Islet of Langerhans (tissue), 1 donor: ENCODE data around the gene ZNF740.

Source experiments
- FAIRE-seq: peaks from one replicate; lab custom pipeline; 2011; peaks lifted over from hg19 to GRCh38; lab: Jason Lieb, UNC

ZNF740 gene

DNA sequence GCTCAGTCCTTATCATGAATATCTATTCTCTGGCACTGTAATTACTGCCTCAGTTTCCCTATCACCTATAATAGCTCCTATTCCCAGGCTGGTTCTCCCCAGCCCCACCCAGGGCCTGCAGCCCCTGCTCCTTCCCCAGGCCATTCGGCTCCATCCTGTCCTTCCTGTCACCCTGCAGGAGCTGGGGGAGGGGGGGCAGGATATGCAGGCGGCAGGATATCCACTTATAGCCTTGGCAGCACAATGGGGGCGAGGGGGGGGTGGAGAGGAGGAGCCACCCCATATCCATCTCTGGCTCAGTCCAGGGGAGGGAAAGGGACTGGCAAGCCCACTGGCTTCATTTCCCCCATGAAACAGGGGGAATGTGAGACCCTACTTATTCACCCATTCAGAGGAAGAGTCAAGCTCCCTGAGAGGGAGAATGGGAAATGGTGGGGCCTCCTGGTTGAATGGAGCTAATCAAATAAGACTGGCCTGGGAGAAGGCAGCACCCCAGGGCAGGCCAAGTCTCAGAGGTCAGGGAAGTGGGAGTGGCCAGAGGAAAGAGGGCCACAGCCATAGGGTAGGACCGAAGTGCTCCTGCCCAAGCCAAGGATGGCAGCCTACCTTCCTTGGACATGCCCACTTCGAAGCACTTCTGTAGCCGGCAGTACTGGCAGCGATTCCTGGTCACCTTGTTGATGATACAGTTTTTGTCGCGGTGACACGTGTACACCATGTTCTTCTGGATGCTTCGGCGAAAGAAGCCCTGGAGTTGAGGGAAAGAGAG lies 34.3 kb downstream of the ZNF740 start:
- no peak for FAIRE-seq

DNA sequence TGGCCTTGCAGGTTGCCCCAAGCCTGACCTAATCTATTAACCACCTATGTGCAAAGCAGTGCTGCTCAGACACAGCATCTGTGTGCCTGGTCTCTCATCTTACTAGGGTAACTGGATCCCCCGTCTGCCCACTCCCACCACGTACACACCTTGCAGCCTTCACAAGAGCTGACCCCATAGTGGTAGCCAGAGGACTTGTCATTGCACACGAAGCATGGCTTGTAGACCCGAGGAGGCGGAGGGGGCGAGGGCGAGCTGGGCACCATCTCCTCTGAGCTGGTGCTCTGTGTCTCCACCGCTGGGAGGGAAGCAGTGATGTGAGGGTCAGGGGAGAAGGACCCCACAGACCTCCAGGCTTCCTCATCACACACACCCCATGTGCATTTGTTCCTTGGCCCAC lies 35.0 kb downstream of the ZNF740 start:
- FAIRE-seq, result no peak

DNA sequence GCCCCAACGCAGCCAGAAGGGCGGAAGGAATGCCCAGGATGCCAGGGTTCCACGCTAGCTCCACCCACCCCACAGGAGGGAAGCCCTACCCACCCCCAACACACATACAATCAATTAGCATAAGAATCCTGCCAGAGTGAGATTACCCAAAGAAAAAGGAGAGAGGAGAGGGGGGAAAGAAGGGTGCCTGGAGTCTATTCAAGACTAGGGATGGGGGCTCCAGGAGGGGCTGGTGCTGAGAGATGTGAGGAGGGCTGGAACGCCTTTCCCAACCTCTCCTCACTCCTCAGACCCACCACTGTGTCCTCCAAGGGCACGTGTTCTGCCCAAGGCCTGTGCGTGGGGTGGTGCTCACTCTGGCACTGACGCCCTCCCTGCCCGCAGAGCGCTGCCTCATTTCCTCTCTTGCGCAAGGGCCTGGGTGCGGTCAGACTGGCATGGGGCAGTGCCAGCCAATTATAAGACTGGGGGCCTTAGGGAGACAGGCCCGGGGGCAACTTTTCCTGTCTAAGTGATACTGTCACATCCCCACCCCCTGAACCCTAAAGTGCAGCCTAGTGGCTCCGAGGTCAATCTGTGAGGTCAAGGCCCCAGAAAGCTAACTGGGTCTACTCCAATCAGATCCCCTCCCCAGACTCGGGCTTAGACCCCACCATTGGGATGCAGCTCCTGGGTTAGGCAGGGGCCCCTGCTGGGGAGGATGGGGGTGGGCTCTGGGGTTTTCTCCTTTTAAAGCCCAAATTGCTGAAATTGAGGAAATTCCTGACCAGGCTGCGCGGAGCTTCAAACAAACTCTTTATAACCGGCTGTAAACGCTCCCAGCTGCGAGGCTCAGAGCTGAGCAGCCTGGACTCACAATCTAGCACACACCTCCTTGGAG lies 36.8 kb downstream of the ZNF740 start:
- FAIRE-seq, result no peak

DNA sequence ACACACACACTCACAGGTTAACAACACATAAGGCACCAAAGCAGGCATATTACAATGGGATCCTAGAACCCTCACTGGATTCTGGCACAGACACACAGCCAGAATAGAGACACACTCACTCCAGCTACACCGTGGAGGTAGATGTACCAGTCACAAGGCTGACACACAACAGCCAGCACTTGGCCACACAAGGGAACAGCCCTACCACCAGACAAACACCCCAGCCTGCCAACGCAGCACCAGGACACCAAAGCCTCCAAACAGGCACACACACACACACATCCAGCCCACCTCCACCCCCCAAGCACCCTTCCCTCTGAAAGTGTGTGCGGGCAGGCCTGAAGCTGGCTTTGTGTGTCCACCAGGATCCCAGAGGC lies 37.4 kb downstream of the ZNF740 start:
- FAIRE-seq, result no peak

DNA sequence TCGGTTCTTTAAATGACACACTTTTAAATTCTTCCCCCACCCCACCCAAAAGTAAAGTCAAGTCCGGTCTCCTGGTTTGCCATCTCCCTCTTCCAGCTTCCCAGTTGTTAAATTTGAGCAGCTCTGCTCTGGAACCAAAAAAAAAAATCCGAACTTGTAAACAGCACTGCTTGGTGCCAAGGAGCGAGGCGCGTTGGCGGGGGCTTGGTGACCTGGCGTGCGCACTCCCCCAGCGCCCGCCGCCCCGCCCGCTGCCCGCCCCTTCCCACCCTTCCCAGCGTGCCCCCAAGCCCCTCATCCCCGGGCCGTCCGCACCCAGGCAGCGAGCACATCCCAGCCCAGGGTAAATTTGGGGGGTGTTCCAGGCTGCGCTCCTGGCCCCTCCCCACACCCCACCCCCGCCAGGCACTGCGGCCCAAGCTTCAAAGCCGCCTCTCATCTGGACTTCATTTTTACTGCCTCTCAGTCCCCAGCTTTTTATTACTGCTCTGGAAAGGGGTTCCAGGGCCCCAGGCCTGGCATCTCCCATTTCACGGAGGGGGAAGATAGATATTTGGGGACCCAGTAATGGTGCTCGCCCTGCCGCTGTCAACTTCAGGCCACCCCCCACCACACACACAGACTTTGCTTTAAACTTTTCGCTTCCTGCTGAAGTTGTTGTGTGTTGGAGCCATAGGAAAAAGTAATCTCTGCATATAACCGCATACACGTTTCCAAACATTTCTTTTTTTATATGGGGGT lies 38.2 kb downstream of the ZNF740 start:
- no peak for FAIRE-seq

DNA sequence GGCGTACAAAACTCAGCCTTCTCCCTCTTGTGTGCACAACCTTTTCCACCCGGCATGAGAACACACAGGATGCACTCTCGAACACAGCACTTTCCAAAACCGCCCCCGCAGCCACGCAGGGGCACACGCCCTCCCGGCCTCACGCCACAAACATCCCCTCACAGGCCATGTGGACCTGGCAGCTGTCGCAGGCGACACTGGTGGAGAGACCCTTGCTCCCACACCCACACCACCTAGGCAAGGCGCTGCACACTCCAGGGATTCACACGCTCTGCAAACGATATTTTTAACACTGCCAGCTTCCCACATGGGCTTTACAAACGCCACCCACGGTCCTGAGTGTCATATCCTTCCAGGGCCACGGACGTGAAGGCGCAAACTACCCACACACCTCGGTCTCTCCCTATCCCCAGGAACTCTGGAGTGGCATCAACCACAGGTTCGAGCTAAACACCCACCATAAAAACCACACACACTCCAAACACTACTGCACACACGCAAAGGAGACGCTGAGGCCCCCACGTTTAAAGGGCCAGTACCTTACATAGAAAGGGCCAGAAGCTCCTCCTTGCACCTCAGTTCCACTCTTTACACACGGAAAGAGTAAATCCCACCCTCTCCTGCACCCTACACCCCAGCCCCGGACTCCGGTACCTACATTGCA lies 38.9 kb downstream of the ZNF740 start:
- FAIRE-seq, result no peak

DNA sequence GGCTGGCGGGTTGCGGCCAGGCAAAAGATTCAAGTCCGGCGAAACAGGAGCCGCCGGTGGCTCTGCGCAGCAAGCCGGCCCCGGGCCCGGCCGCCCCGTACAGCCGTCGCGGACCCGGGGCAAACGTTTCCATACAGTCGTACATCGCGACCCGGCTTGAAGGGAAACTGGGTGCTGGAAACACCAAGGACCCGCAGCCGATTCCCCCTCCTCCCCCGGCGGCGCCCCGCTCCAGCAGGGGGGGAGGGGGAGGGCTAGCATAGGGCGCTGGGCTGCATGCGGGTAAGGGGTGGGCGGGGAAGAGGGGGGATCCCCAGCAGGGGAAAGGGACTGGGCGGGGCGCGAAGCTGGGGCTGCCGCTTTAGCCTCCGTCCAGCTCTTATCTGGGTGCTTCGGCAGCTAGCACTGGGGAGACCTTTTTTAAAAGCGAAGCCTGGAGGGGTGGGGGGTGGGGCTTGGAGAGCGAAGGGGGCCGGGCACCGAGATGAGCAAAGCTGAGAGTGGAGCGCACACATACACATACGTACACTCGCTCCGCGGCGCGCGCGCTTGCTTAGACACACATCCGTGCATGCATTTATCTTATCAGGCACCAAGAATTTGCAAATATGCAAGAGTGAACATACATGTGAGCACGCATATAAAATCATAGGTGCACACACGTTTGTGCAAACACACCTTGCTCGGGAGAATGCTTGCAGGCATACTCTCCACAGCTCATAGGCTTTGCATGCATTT lies 39.6 kb downstream of the ZNF740 start:
- FAIRE-seq, result no peak

DNA sequence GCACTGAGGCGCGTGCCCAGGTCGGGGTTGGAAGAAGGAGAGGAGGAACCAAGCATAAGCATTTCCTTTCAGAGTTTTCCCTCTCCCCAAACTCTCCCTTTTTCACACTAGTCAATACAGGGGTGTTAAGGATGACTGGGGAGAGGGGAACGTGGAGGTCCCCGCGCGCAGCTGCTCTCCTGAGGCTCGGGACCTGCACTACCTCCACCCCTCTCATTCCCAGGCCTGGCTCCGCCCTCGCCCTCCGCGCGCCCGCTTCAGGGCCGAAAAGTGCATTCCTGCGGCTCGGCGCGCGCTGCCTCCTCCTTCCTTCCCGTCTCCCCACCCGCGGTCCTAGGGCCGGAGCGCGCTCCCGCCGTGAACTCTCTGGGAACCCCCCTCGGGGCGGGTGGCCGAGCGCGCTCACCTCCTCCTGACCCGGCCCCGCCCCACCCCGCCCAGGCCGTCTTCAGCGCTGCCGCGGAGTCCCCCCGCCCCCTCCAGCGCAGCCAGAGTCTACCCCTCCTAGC lies 40.2 kb downstream of the ZNF740 start:
- FAIRE-seq, result no peak

DNA sequence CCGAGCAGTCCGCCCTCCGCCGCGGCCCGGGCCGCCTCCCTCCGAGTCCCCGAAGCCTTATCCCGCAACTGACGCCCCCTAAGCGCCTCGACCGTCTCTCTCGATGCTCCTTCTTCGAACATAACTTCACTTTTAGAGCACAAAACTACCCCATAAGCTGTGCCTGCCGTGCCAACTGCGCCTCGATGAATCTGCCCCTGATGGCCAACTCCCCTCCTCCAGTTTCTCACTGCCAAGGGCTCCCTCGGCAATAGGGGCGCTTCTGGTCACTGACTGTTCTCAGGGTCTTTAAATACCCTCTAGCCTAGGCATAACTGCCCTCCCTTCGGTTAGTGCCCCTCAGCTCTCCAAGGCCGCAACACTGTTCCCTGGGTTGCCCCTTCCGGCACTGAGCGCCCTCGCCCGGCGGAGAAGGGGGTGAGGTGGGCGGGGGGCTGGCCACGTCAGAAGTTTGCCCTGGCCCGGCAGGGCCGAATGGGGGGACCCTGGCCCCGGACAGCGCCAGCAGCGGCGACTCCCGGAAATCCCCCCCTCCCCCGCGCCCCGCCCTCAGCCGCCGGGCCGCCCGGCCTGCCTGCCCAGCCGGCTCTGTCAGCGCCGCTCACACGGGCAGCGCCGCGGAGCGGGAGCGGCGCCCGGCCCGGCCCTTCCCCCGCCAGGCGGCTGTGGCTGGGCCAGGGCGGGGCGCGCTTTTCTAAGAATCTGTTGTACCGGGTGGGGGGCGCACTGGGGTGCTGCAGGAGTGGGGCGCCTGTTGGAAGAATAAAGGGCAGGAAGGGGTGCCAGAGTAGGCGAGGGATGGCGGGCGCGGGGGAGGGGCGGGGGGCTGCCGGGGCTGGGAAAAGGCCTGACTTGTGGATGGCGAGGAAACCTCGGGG lies 40.9 kb downstream of the ZNF740 start:
- FAIRE-seq, result no peak

DNA sequence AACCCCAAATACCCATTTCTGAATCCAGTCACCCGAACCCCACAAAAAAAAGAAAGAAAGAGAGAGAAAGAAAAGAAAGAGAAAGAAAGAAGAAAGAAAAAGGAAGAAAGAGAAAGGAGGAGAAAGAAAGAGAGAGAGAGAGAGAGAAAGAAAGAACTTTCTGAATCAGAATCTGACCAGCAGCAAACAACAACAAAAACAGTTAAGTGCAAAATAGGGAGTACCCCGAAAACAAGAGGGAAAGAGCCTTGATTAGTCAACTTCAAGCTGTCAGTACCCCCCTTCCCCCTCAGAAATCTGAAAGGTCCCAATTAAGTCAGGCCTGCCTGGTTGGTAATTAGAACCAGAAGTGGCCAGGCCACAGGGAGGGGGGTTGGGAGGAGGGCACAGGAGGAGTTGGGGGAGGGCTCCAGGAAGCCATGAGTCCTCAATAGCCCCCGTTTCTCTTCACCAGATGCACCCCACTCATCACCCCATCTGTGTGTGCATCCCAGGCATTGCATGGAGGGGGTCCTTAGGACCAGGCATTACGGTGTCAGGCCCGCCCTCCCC lies 41.7 kb downstream of the ZNF740 start:
- FAIRE-seq, result no peak

DNA sequence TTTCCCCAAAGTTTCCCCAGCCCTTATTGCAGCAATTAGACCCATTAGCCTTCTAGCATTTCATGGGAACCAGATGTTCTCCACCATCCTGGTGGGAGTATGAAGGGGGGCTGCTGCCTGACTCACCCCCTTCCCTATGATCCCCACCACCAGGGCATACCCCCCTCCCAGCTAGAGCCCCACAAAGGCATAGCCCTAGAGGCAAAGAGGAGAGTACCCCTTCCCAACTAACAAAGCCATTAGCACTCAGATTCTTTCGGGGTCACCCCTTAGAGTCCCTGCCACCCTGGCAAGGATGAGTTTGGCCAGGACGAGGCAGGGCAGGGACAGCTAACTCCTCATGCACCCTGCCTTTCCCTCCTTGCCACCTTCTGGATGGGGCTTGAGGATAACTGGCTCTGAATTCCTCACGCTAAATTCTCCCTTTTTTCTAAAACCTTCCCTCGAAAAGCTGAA lies 42.3 kb downstream of the ZNF740 start:
- FAIRE-seq, result no peak

DNA sequence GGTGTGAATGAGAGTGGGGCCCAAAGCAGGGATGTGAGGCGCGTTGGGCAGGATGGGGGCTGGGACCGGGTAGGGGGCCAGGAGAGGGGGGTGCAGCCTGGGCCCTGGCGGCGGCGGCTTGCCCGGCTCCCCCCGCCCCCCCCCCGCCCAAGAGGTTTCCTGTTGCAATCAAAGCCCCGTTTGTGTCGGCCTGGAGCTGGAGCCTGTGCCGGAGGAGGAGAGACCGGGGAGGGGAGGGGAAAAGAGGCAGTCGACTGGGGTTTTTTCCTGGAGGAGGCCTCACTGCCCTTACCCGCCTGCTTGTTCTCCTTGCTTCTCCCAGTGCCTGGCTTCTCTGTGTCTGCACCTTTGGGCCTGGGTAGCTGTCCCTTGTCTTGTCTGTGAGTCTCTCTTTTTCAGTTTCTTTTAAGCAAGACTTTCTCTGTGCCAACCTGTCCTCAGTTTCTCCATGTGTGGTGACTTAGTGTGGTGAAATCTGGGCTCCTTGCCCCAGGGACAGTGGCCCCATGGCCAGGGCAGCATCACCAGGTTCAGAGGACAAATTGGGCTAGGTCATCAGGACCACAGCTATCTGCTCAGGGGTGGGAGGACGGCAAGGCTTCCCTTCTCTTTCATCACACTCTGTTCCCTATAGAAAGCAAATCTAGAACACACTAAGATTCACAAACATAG lies 43.0 kb downstream of the ZNF740 start:
- no peak for FAIRE-seq

DNA sequence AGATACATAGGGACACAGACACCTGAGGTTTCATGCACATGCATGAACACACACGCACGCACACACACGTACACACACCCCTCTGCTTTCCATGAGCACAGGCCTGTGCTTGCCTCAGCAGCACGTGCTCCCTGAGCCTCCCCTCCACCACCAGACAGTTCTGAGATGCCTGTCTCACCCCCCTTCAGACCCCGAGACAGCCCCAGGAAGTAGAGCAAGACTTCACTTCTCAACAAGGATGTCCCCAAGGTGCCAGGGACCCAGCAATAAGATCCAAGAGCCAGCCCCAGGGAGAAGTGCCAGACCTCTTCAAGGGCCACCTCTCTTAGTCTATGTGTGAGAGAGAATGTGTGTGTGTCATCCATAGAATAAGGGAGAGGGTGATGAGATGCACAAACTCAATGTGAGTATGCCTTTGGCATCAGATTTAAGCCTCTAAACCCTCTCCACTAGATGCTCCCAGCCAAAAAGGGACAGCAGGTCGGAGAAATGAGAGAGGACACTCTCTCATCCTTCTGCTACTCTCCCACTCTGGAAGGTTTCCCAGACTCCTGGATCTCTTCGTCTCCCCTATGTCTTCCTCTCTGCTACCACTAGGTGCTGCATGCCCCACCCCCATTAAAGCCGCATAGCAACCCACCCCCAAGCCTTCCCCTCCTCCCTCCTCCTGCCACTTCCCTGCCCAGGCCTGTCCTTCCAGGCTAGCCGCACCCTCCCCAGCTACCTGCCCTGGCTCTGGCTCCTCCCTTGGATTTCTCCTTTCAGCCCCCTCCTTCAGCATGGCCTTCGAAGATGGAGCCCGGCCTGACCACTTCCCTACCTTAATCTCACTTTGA lies 43.8 kb downstream of the ZNF740 start:
- FAIRE-seq, result no peak

DNA sequence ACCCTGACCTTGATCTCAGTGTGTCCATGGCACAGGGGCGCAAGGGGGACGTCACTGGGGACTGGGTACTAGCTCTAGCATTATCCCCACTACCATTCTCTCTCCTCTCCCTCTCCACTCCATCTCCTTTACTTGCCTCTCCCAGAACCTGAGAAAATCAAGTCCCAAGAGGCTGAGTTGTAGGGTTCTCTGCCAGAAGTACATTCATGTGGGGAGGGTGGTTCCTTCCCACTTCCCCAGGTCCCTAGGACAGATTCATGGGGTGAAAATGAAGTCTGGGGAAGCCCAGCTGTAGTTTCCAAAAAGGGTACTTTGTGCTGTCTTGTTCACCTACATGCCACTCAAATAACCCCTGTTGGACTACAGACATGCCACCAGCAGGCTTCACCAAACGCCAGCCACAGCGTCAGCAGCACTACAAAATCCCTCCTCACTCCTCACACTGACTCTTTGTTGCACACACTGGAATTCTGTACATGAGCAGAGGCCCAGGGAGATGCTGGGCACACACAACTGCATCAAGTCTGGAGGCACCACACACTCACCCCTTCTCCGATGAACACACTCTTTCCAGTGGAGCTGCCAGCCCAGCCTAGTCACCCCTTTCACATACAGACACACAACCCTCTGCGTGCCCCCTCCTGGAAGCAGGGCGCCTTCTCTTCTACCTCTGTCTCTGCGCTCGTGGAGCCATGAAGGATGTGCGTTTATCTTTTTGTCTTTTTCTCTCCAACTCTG lies 44.5 kb downstream of the ZNF740 start:
- no peak for FAIRE-seq

DNA sequence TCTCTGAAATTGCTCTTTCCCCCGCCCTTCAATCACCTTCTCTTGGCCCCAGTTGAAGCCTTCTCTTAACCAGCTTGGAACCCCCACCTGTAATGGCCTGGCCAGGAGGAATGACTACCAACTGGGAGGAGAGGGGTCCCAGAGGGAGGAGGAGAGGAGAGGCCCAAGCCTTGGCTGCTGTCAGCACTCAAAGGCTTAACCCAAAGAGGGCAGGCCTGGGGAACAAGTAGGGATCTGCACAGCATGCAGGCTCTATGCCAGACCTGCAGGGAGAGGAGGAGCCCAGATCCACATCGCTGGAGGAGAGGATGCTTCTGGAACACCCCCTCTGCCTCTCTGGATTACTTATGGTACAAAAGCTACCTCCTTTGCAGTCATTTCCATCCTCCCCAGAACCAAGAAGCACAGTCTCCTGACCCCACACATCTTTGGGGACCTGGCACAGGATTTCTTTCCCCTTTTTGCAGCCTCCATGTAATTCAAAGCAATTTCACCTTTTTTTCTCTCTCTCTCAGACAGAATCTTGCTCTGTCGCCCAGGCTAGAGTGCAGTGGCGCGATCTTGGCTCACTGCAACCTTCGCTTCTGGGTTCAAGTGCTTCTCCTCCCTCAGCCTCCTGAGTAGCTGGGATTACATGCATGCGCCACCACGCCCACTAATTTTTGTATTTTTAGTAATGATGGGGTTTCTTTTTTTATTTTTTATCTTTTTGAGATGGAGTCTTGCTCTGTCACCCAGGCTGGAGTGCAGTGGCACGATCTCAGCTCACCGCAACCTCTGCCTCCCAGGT lies 45.3 kb downstream of the ZNF740 start:
- no peak for FAIRE-seq

DNA sequence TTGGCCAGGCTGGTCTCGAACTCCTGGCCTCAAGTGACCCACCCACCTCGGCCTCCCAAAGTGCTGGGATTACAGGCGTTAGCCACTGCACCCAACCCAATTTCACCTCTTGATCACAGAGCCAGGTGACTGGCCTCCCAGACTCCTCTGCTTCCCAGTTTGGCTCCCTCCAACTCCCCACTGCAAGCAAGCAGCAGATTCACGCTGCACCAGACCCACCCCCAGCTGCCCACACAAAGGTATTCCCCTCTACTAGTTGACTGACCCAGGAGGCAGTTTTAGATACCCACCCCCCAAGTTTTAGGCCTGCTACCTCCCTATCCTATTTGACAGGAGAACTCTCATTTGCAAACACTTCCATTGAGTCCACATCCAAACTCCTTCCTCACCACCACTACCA lies 46.3 kb downstream of the ZNF740 start:
- FAIRE-seq, result no peak

DNA sequence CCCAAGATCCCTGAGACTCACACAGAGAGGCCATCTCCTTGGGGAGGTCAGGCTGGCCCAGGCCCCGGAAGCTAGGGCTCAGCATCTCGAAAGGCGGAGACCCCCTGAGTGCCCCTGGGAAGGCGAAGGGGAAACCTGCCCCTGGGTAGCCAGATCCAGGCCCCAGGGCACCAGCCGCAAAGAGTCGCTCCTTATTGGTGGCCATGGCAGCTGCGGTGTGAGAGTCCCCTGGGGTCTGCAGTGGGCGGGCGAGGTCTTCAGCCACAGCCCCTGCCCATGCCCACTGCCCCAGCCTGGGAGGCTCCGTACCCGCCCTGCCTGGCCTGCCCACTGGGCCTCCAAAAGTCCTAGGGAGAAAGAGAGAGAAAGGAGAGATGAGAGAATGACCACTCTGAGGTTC lies 46.8 kb downstream of the ZNF740 start:
- FAIRE-seq, result no peak
